ENCODE results near the gene TMC1. TPM values are rescaled to one million over a fixed set of nuclear protein-coding genes. Genes with fewer than 3 reads are reported as not detected.

The TMC1 gene
- total RNA-seq, 6 donors from 2014 or later = 0.67 TPM; not detected in 5

- no peak for ATAC-seq (ENCODE audit: low FRiP score in 2 of 2)
- H3K36me3 ChIP-seq = no peaks in the 10 kb centered on the region
- H3K4me1 ChIP-seq = no peaks in the 10 kb centered on the region
- DNase-seq = no peak
- no peaks in the 10 kb centered on the region for H3K27me3 ChIP-seq
- no peak overlapping the region for H3K27ac ChIP-seq
- no peak overlapping the region for H3K4me3 ChIP-seq
- WGBS, 2 donors = 68 to 77% methylated on average over 1 of the region's 1 CpG
- TF ChIP-seq CTCF (IDR thresholded peaks at IDR 0.05) (no peak), EP300 (IDR thresholded peaks at IDR 0.05) (no peak), POLR2AphosphoS5 (IDR thresholded peaks at IDR 0.05) (no peak), POLR2A (IDR thresholded peaks at IDR 0.05) (no peak)
- H3K9me3 ChIP-seq = no peaks in the 10 kb centered on the region
Measured at GRCh38 chr9:72751541-72751940, 230.1 kb downstream of the TMC1 start.

- no peaks in the 10 kb centered on the region for H3K4me1 ChIP-seq
- no peak overlapping the region for H3K27ac ChIP-seq
- DNase-seq (no peak), ATAC-seq (ENCODE audit: low FRiP score in 2 of 2) (peak in 1 of 2 donors; percentile 40)
- H3K9me3 ChIP-seq = no peaks in the 10 kb centered on the region
- no peak overlapping the region for H3K4me3 ChIP-seq
- TF ChIP-seq CTCF (IDR thresholded peaks at IDR 0.05) = peak in 3 of 6 experiments; percentile 25 to 43 (median 30)
- TF ChIP-seq POLR2AphosphoS5 (IDR thresholded peaks at IDR 0.05) = no peak
- WGBS, 2 donors = 68 to 72% methylated on average over 8 of the region's 8 CpGs
- H3K36me3 ChIP-seq = no peaks in the 10 kb centered on the region
- H3K27me3 ChIP-seq = no peaks in the 10 kb centered on the region
Measured at GRCh38 chr9:72753266-72753893, 232.0 kb downstream of the TMC1 start.

GRCh38 chr9:72755836-72756235 lies 234.4 kb downstream of the TMC1 start:
- DNase-seq = no peak
- Histone ChIP-seq H3K27ac (no peak overlapping the region), H3K27me3 (no peaks in the 10 kb centered on the region), H3K9me3 (no peaks in the 10 kb centered on the region), H3K4me3 (no peak overlapping the region), H3K36me3 (no peaks in the 10 kb centered on the region), H3K4me1 (no peaks in the 10 kb centered on the region)
- ATAC-seq (ENCODE audit: low FRiP score in 2 of 2) = no peak
- 91 to 96% methylated on average over 2 of the region's 2 CpGs for WGBS, 2 donors
- no peak for TF ChIP-seq EP300 (IDR thresholded peaks at IDR 0.05)
- no peak for TF ChIP-seq POLR2AphosphoS5 (IDR thresholded peaks at IDR 0.05)
- no peak for TF ChIP-seq CTCF (IDR thresholded peaks at IDR 0.05)
- no peak for TF ChIP-seq POLR2A (IDR thresholded peaks at IDR 0.05)

GRCh38 chr9:72758944-72759343 lies 237.5 kb downstream of the TMC1 start:
- DNase-seq = no peak
- no peak overlapping the region for H3K27ac ChIP-seq
- no peak overlapping the region for H3K4me3 ChIP-seq
- ATAC-seq (ENCODE audit: low FRiP score in 2 of 2) = no peak
- no peaks in the 10 kb centered on the region for H3K36me3 ChIP-seq
- no peaks in the 10 kb centered on the region for H3K27me3 ChIP-seq
- H3K4me1 ChIP-seq = no peaks in the 10 kb centered on the region
- TF ChIP-seq POLR2A (IDR thresholded peaks at IDR 0.05) (no peak), EP300 (IDR thresholded peaks at IDR 0.05) (no peak), CTCF (IDR thresholded peaks at IDR 0.05) (no peak), POLR2AphosphoS5 (IDR thresholded peaks at IDR 0.05) (no peak)
- 85 to 86% methylated on average over 4 of the region's 4 CpGs for WGBS, 2 donors
- no peaks in the 10 kb centered on the region for H3K9me3 ChIP-seq

- WGBS, 2 donors = 81 to 88% methylated on average over 2 of the region's 2 CpGs
- no peak for ATAC-seq (ENCODE audit: low FRiP score in 2 of 2)
Measured at GRCh38 chr9:72763022-72763421, 241.6 kb downstream of the TMC1 start.

More at GRCh38 chr9:72763022-72763421, 241.6 kb downstream of the TMC1 start:
- Histone ChIP-seq H3K27me3 (no peaks in the 10 kb centered on the region), H3K36me3 (no peaks in the 10 kb centered on the region), H3K27ac (no peak overlapping the region), H3K4me1 (no peaks in the 10 kb centered on the region), H3K4me3 (no peak overlapping the region), H3K9me3 (no peaks in the 10 kb centered on the region)
- TF ChIP-seq CTCF (IDR thresholded peaks at IDR 0.05) (no peak), EP300 (IDR thresholded peaks at IDR 0.05) (no peak), POLR2AphosphoS5 (IDR thresholded peaks at IDR 0.05) (no peak), POLR2A (IDR thresholded peaks at IDR 0.05) (no peak)
- DNase-seq = no peak

All from upper lobe of left lung (tissue), 6 donors.